ENCODE data around the gene BMP15.

The BMP15 gene

GRCh38 chrX:50910685-50911176 lies at the start of gene BMP15:
BMP15 (plus strand) TSS chrX:50910735; CDS start chrX:50910784, 49 bp downstream.
- no peak for DNase-seq

GRCh38 chrX:50863471-50863870 lies 47.1 kb upstream of the BMP15 start:
- no peak for DNase-seq

DNA sequence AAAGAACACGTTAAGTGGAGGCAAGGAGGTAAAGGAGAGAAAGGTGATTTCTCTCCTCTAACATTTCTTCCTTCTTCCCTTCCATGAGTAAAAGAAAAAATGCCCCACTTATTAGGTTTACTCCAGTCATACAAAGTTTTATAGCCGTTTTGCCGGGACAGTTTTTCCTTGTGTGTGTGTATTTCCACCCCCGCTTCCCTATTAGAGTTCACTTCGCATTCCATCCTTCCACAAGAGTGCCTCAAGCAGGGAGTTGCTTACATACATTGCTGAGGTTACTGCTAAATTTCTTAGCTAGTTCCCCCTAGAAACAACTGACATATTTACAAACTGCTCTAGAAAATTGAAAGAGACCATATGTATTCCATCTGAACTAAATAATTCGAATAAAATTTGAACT lies 45.2 kb upstream of the BMP15 start:
- DNase-seq: no peak

GRCh38 chrX:50871922-50872453 lies 38.5 kb upstream of the BMP15 start:
- no peak for DNase-seq

DNA sequence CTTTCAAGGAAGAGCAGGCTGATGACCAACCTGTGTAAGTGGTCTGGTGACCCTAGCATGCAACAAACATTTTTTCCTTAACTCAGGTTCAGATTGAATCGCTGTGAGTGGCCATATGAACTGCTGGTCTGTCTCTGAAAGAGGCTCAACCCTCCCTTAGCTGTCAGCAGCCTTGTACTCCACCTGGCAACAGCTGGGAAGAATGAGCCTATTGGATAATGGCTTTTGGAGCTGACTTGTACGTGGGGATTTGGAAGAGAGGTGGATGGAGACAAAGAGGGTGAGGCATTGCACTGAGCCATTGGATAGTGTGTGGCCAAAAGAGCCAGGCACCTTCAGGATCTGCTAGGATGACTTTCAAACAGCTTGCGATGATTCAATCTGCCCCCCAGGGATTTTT lies 35.7 kb upstream of the BMP15 start:
- DNase-seq: no peak

- no peak for DNase-seq
Measured at GRCh38 chrX:50876551-50876950, 34.0 kb upstream of the BMP15 start.

DNA sequence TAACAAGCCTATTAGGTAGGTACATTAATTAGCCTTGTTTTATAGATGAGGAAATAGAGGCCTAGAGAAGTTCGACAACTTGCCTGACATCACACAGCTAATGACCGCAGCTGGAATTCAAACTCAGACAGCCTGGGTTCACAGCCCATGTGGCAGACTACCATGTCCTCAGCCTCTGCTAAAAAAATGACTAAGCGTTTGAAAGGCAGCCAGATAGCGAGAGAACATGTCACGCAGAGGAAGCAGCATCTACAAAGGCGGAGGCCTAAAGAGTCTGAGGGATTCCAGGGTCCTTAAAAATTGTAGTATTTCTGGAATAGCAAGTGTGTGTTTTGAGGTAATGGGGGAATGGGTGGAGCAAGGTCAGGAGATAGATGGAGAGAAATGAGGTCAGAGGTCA lies 33.2 kb upstream of the BMP15 start:
- DNase-seq: peak; percentile 49

- DNase-seq: no peak
Measured at GRCh38 chrX:50881028-50881427, 29.5 kb upstream of the BMP15 start.

DNA sequence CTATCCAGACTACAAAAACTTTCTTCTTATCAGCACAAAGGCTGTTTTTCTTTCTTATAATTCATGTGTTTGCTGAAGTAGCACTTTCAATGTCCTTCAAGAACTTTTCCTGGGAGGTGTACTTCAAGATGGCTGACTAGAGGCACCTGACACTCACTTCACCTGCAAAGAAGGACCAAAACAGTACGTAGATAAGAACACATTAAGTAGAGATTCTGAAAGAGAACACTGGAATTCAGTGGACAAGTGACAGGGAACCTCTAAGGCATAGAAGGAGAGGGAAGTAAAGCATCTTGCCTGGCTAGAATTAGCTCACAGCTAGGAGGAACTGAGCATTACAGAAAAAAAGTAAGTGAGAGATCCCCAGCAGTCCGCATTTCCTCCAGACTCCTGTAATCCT lies 21.7 kb upstream of the BMP15 start:
- DNase-seq: no peak

- no peak for DNase-seq
Measured at GRCh38 chrX:50889582-50889981, 21.0 kb upstream of the BMP15 start.

- DNase-seq: no peak
Measured at GRCh38 chrX:50893047-50893446, 17.5 kb upstream of the BMP15 start.

DNA sequence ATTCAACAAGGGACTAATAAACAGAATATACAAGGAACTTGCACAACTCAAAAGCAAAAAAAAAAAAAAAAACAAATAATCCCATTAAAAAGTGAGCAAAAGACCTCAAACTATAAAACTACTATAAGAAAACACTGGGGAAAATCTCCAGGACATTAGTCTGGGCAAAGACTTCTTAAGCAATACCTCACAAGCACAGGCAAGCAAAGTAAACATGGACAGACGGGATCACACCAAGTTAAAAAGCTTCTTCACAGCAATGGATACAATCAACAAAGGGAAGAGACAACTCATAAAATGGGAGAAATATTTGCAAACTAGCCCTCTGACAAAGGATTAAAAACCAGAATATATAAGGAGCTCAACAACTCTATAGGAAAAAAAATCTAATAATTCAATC lies 17.1 kb upstream of the BMP15 start:
- DNase-seq: no peak

DNA sequence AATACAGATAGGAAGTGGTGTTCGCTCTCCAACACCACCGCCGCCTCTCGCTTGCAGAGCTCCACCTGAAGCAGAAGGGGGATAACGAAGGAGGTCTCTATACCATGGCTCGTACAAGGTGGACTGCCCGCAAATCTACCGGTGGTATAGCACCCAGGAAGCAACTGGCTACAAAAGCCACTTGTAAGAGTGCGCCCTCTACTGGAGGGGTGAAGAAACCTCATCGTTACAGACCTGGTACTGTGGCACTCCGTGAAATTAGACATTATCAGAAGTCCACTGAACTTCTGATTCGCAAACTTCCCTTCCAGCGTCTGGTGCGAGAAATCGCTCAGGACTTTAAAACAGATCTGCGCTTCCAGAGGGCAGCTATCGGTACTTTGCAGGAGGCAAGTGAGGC lies 5.2 kb upstream of the BMP15 start:
- no peak for DNase-seq

DNA sequence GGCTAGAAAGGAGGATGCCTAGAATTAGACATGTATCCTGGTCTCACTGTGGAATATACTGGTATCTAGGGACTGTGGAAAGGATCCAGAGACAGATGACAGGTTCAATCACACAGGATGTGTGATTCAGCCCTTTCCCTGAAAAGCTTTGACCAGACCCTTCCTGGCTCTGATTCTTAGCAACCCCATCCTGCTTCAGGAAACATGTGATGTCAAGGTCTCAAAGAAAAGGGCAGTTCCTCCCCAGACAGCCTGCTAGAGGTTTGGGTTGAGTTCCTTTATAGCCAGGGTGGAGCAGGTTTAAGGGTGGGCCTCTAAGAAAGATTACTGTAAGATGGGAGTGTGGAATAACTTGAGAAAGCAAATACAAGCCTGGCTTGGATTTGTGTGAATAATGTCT lies 3.0 kb downstream of the BMP15 start:
- DNase-seq: no peak

DNA sequence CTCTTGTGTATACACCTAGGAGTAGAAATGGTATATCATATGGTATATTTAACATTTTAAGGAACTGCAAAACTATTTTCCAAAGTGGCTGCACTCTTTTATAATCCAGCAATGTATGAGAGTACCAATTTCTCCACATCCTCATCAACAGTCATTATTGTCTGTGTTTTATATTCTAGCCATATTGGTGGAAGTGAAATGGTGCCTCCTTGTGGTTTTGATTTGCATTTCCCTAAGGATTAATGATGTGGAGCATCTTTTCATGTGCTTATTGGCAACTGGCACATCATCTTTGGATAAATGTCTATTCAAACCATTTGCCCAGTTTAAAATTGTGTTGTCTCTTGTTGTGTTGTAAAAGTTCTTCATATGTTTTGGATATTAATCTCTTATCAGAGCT lies 9.6 kb downstream of the BMP15 start:
- DNase-seq: peak; percentile 0

GRCh38 chrX:50927127-50927526 lies 16.6 kb downstream of the BMP15 start:
- DNase-seq: no peak

GRCh38 chrX:50941638-50942037 lies 31.1 kb downstream of the BMP15 start:
- DNase-seq: no peak

DNA sequence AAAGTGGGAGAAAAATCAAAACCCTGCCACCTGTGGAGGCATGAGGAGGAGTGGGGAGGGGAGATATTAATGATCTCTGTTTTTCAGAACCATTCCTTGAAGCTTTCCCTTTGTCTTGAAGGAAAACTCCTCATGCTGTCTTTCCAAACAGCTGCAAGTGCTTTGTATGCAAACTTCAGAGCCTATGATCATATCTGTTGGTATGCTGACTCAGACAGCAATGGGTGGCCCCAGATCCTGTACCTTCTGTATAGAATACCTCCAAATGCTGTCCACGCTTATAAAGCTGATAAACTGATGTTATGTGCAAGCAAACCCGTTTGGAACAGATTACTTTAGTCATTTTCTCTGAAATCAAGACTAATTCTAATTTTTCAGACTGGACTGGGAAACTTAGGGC lies 31.9 kb downstream of the BMP15 start:
- no peak for DNase-seq

DNA sequence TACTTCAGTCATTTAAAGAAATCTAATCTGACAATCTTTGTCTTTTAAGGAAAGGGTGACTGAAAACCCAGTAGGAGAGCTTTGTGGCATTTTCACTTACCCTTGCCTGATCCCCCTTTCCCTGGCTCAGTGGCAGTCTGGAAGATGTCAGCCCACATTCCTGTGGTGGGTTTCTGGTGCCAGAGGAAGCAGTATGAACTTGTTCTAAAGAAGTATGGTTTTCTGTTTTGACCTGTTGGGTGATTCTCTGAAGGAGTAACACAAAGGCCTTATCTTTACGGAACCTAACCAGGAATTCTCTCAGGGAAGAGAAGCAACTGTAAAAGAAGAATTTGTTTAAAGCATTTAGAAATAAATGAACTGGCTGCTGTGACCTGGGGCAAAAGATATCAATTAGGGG lies 41.9 kb downstream of the BMP15 start:
- DNase-seq: no peak

GRCh38 chrX:50953832-50954231 lies 43.3 kb downstream of the BMP15 start:
- no peak for DNase-seq

- DNase-seq: no peak
Measured at GRCh38 chrX:50962156-50962555, 51.6 kb downstream of the BMP15 start.

DNA sequence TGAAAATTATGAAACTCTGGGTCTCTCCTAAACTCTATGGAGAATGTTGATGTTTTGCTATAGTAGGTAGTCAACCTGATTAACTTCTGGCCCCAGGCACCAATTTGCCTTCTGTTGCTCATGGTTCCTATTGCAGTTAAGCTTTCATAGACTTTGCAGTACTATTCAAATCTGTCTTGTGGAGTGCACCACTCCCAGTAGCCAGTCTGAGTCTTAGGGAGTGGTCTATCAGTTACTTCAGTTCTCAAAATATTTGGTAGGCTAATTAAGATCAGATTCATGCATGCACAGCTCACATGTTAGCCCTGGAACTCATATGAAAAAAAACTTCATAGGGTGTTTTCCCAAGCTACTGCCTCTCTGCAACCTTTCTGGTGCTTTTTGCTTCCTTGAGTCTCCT lies 53.3 kb downstream of the BMP15 start:
- DNase-seq: no peak
